ENCODE measurements around the gene NGDN. TPM values are rescaled to one million over a fixed set of nuclear protein-coding genes. Genes with fewer than 3 reads are reported as not detected.
A peak's percentile ranks its signal among the peaks of the same experiment; 100 is the strongest.

NGDN gene
- total and polyA plus RNA-seq, 2 of the 8 experiments (the other 6 are each of a cell fraction or from before 2014, with no cell fraction given): 39.8 to 48.8 TPM

DNA sequence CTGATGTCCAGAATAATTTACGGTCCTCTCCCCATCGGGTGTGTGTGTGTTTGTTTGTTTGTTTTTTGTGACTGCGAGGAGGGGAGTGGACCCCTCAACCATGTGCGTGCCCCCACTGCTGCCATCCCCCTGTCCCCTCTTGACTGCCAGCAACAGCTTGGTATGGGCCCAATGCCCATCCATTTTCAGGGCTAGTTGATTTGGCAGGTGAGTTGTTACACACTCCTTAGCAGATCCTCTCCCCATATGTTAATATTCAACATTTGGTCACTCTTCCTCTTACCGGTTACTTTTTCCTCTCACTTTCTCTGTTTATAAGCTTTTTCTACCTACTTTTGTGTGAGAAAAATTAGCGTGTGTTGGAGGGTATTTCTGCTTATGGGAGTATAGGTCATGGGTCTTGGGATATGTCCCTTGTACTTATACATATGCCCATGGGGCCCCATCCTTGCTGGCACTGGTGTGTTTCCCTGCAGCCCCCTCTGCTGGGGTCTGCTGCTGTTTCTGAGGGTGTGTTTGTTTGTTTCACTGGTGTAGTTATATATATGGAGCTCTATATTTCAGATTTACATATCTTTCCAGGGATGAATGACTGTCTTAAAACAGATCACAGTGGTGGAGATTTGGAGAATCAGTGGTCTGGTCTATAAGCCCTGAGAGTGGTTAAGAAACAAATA lies 48.3 kb downstream of the NGDN start:
- Histone ChIP-seq H3K9me3 (ENCODE audit: insufficient read depth in 2 of 2, low read depth in 1 of 2, low read length in 1 of 2) (no peaks in the 10 kb centered on the region), H3K79me1 (ENCODE audit: low read depth, low read length) (no peaks in the 10 kb centered on the region), H3K56ac (replicated peaks; ENCODE audit: insufficient read length, low read depth, low read length) (no peak overlapping the region), H2AFZ (ENCODE audit: low read length) (no peak overlapping the region), H2BK120ac (replicated peaks; ENCODE audit: low read depth, low read length) (no peak overlapping the region), H4K5ac (ENCODE audit: insufficient read length, low read depth, low read length) (no peak overlapping the region), H2BK5ac (ENCODE audit: low read depth, low read length) (no peak overlapping the region), H2AK5ac (ENCODE audit: low read depth, low read length) (no peak overlapping the region), H3K27ac (ENCODE audit: low read depth, low read length) (no peak overlapping the region), H3K4me3 (ENCODE audit: extremely low read depth in 1 of 4, insufficient read depth in 2 of 4, low read depth in 3 of 4, low read length in 4 of 4) (no peak overlapping the region), H3K4ac (replicated peaks; ENCODE audit: insufficient read length, low read depth, low read length) (no peak overlapping the region), H3K18ac (ENCODE audit: extremely low read depth, low read length) (no peak overlapping the region), H3K27me3 (replicated peaks in 1 of 4; ENCODE audit: control insufficient read depth in 3 of 4, extremely low read depth in 1 of 4, insufficient read depth in 3 of 4, low read length in 3 of 4) (peaks cover 0 to 4% (median 0%) of the 10 kb centered on the region in 4 experiments; a peak in 1 of 7 replicates), H3K79me2 (ENCODE audit: control insufficient read depth in 1 of 2, insufficient read depth in 2 of 2, low read length in 2 of 2) (no peaks in the 10 kb centered on the region), H4K91ac (replicated peaks; ENCODE audit: insufficient read length, low read length) (no peak overlapping the region), H2BK12ac (ENCODE audit: low read depth, low read length) (no peak overlapping the region), H3K14ac (ENCODE audit: insufficient read length) (no peak overlapping the region), H3K23ac (ENCODE audit: insufficient read length) (no peak overlapping the region), H2BK15ac (ENCODE audit: low read length) (no peak overlapping the region), H4K8ac (ENCODE audit: extremely low read depth, insufficient read depth, low read length) (no peak overlapping the region), H2BK20ac (ENCODE audit: low read length) (no peak overlapping the region), H3K36me3 (ENCODE audit: control insufficient read depth in 2 of 4, insufficient read depth in 4 of 4, low read length in 3 of 4) (peaks cover 0 to 6% (median 0%) of the 10 kb centered on the region in 4 experiments; a peak in 3 of 8 replicates), H3K23me2 (ENCODE audit: low read depth, low read length) (no peaks in the 10 kb centered on the region), H3K4me2 (ENCODE audit: insufficient read depth in 1 of 2, low read depth in 2 of 2, low read length in 2 of 2) (no peak overlapping the region), H4K20me1 (replicated peaks in 1 of 2; ENCODE audit: control insufficient read depth in 1 of 2, insufficient read depth in 2 of 2, low read length in 2 of 2) (no peaks in the 10 kb centered on the region), H3K4me1 (replicated peaks in 1 of 4; ENCODE audit: control insufficient read depth in 3 of 4, insufficient read depth in 4 of 4, low read length in 3 of 4) (peaks cover 7 to 13% (median 9%) of the 10 kb centered on the region in 4 experiments), H3K9ac (replicated peaks in 1 of 4; ENCODE audit: extremely low read depth in 1 of 4, low read depth in 3 of 4, low read length in 3 of 4) (no peak overlapping the region; a peak in 1 of 7 replicates)
- no peak for TF ChIP-seq RBBP5 (IDR thresholded peaks at IDR 0.05; ENCODE audit: borderline replicate concordance, low read depth, low read length)
- TF ChIP-seq POLR2A (IDR thresholded peaks at IDR 0.05; ENCODE audit: control extremely low read depth in 1 of 2, low read depth in 2 of 2, low read length in 2 of 2): peak in 1 of 2 experiments; percentile 33; a peak in 1 of 3 replicates
- TF ChIP-seq TEAD4 (IDR thresholded peaks at IDR 0.05; ENCODE audit: low read depth, low read length): no peak
- TF ChIP-seq RAD21 (IDR thresholded peaks at IDR 0.05 in 1 of 2, conservative IDR thresholded peaks at IDR 0.05 in 1 of 2; ENCODE audit: low read depth in 2 of 2, low read length in 2 of 2): peak; percentile 45 to 63
- TF ChIP-seq, protein P1, sequence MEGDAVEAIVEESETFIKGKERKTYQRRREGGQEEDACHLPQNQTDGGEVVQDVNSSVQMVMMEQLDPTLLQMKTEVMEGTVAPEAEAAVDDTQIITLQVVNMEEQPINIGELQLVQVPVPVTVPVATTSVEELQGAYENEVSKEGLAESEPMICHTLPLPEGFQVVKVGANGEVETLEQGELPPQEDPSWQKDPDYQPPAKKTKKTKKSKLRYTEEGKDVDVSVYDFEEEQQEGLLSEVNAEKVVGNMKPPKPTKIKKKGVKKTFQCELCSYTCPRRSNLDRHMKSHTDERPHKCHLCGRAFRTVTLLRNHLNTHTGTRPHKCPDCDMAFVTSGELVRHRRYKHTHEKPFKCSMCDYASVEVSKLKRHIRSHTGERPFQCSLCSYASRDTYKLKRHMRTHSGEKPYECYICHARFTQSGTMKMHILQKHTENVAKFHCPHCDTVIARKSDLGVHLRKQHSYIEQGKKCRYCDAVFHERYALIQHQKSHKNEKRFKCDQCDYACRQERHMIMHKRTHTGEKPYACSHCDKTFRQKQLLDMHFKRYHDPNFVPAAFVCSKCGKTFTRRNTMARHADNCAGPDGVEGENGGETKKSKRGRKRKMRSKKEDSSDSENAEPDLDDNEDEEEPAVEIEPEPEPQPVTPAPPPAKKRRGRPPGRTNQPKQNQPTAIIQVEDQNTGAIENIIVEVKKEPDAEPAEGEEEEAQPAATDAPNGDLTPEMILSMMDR (IDR thresholded peaks at IDR 0.05; ENCODE audit: control extremely low read depth in 1 of 3, insufficient read depth in 1 of 3, low read depth in 1 of 3, low read length in 3 of 3): peak; percentile 6 to 45 (median 16)
- TF ChIP-seq BRCA1 (IDR thresholded peaks at IDR 0.05; ENCODE audit: low read depth, low read length): no peak
- 92% methylated on average over 6 of the region's 6 CpGs; no CpG with 5 or more reads in 1 of the 2 experiments for WGBS, 2 experiments (ENCODE audit: extremely low coverage in 1 of 2, insufficient coverage in 1 of 2, insufficient read length in 1 of 2, insufficient replicate concordance in 2 of 2, low coverage in 1 of 2, low lambda C conversion rate in 2 of 2, missing lambda C conversion rate in 1 of 2)
- DNase-seq (ENCODE audit: low read depth in 1 of 2, low spot score in 2 of 2): no peak
- POLR2A ChIA-PET (ENCODE audit: partially characterized antibody): interaction anchor here (1.0 to 48.3 kb wide), 5 partner anchors 30 to 39 kb away, joined by 4 to 1523 read pairs (median 5); partner anchors contain the start of genes AP1G2, THTPA and ZFHX2
- CTCF ChIA-PET (ENCODE audit: partially characterized antibody): interaction anchor here (0.6 to 70.5 kb wide), 11 partner anchors 8 to 63 kb away, joined by 3 to 2092 read pairs (median 4); partner anchors contain the start of genes AP1G2, NGDN, THTPA and ZFHX2
- FAIRE-seq: no peak
